HG03354 (cell line): Measurements from ENCODE around the gene CTNNBL1.

ENCODE experiments used
- ATAC-seq: cut with Tn5 transposase; IDR thresholded peaks from one replicate; pipeline ENCODE4 v1.9.1; 2021; ENCODE audit warnings: mild to moderate bottlenecking; ENCODE audit not compliant: unreplicated experiment, poor library complexity, severe bottlenecking

Gene CTNNBL1

GRCh38 chr20:37920679-37921322 lies 227.0 kb downstream of the CTNNBL1 start:
- ATAC-seq: no peak

DNA sequence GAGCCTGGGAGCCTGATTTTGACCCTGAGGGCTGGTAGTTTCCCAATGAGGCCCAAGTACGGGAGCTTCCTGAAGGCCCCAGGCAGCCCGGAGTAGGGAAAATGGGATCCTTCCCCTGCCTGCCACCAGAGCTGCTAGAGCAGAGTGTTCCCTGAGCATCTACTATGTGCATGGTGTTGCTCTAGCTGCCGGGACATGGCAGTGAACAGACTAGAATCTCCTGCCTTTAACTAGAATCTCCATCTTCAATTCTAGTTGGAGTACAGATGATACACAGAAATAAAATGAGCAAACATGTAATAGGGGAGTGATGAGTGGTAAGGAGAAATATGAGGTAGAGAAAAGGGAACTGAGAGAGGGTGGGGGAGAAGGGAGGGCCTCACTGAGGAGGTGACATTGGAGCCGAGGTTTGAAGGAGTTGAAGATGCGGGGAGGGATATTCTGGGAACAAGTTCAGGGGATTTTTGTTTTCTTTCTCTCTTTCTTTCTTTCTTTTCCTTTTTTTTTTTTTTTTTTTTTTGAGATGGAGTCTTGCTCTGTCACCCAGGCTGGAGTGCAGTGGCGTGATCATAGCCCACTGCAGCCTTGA lies 227.6 kb downstream of the CTNNBL1 start:
- peak; percentile 79 for ATAC-seq
